Loucy (cell line): ENCODE results near the gene SLC25A42.
A peak's percentile ranks its signal among the peaks of the same experiment; 100 is the strongest.

Experiments
- H2AFZ ChIP-seq: fragments of 200-600 bp; sonication (generic); 2 replicates; pipeline ENCODE4 v1.6.0; 2016; ENCODE audit warnings: antibody characterized with exemption, mild to moderate bottlenecking, low read length, moderate library complexity
- H3F3A ChIP-seq: fragments of 200-600 bp; 2 replicates; pipeline ENCODE4 v1.6.0; 2016; ENCODE audit warnings: antibody characterized with exemption, low read depth, mild to moderate bottlenecking
- H3K27me3 ChIP-seq: fragments of 200-600 bp; sonication (generic); 2 replicates; pipeline ENCODE4 v1.6.1; 2014; ENCODE audit warnings: low read length, mild to moderate bottlenecking; ENCODE audit not compliant: insufficient read depth, poor library complexity, severe bottlenecking
- H3K36me3 ChIP-seq: fragments of 200-600 bp; sonication (generic); 2 replicates; pipeline ENCODE4 v1.6.1; 2016; ENCODE audit warnings: low read length; ENCODE audit not compliant: insufficient read depth
- H3K4me1 ChIP-seq: fragments of 200-600 bp; sonication (generic); 2 replicates; pipeline ENCODE4 v1.5.1; 2014; ENCODE audit warnings: low read length, mild to moderate bottlenecking; ENCODE audit not compliant: insufficient read depth, poor library complexity, severe bottlenecking
- H3K4me2 ChIP-seq: fragments of 200-600 bp; sonication (generic); 2 replicates; pipeline ENCODE4 v1.6.0; 2014; ENCODE audit warnings: antibody characterized with exemption, low read length, low read depth, mild to moderate bottlenecking; ENCODE audit not compliant: poor library complexity, severe bottlenecking
- H3K4me3 ChIP-seq: fragments of 200-600 bp; sonication (generic); 2 replicates; pipeline ENCODE4 v1.5.1; 2014; ENCODE audit warnings: low read length, mild to moderate bottlenecking, mixed read lengths; ENCODE audit not compliant: poor library complexity, severe bottlenecking
- H3K79me2 ChIP-seq: fragments of 200-600 bp; sonication (generic); 2 replicates; pipeline ENCODE4 v1.6.1; 2014; ENCODE audit warnings: low read length; ENCODE audit not compliant: insufficient read depth
- H3K9ac ChIP-seq: fragments of 200-600 bp; sonication (generic); 2 replicates; pipeline ENCODE4 v1.6.0; 2014; ENCODE audit warnings: mild to moderate bottlenecking, low read depth, low read length, moderate library complexity; ENCODE audit not compliant: poor library complexity, severe bottlenecking
- H3K9me2 ChIP-seq: fragments of 200-600 bp; sonication (generic); replicated peaks from 2 replicates; pipeline ENCODE4 v1.6.1; 2016; ENCODE audit warnings: low read depth, low read length, mixed read lengths
- H3K9me3 ChIP-seq: fragments of 200-600 bp; sonication (generic); 2 replicates; pipeline ENCODE4 v1.6.1; 2014; ENCODE audit warnings: mild to moderate bottlenecking, antibody characterized with exemption, low read length, low read depth; ENCODE audit not compliant: insufficient read depth
- H4K20me1 ChIP-seq: fragments of 200-600 bp; sonication (generic); 2 replicates; pipeline ENCODE4 v1.6.0; 2014; ENCODE audit warnings: antibody characterized with exemption, low read length, mild to moderate bottlenecking; ENCODE audit not compliant: insufficient read depth, poor library complexity, severe bottlenecking
- CTCF ChIP-seq: fragments of 200-600 bp; sonication (generic); conservative IDR thresholded peaks from 2 replicates; pipeline ENCODE4 v1.5.1; 2014; ENCODE audit warnings: mild to moderate bottlenecking, antibody characterized with exemption, low read length
- EZH2phosphoT487 ChIP-seq: fragments of 200-600 bp; IDR thresholded peaks from 2 replicates; pipeline ENCODE4 v1.6.1; 2018; ENCODE audit warnings: antibody characterized with exemption, mild to moderate bottlenecking, moderate library complexity, borderline replicate concordance

SLC25A42 gene

GRCh38 chr19:19142347-19142746 is 78.6 kb downstream of the SLC25A42 start:
- Histone ChIP-seq H3K79me2 (peaks cover 8% of the 10 kb centered on the region), H3K4me3 (no peak overlapping the region), H2AFZ (no peak overlapping the region), H3K27me3 (no peaks in the 10 kb centered on the region), H3F3A (no peaks in the 10 kb centered on the region), H3K9ac (no peak overlapping the region), H3K36me3 (no peaks in the 10 kb centered on the region), H3K4me1 (peaks cover 8% of the 10 kb centered on the region), H3K4me2 (no peak overlapping the region), H3K9me2 (no peaks in the 10 kb centered on the region), H4K20me1 (no peaks in the 10 kb centered on the region), H3K9me3 (no peaks in the 10 kb centered on the region)
- no peak for TF ChIP-seq EZH2phosphoT487
- no peak for TF ChIP-seq CTCF

GRCh38 chr19:19145281-19145680 is 81.5 kb downstream of the SLC25A42 start:
- Histone ChIP-seq H3K27me3 (no peaks in the 10 kb centered on the region), H3K9ac (no peak overlapping the region), H3K36me3 (no peaks in the 10 kb centered on the region), H3K4me1 (no peaks in the 10 kb centered on the region), H3K4me3 (no peak overlapping the region), H2AFZ (no peak overlapping the region), H3K4me2 (no peak overlapping the region), H3K9me3 (no peaks in the 10 kb centered on the region), H3K79me2 (no peaks in the 10 kb centered on the region), H3K9me2 (no peaks in the 10 kb centered on the region), H3F3A (no peaks in the 10 kb centered on the region), H4K20me1 (no peaks in the 10 kb centered on the region)
- TF ChIP-seq CTCF (no peak), EZH2phosphoT487 (no peak)

GRCh38 chr19:19145684-19146608 is 82.2 kb downstream of the SLC25A42 start:
- Histone ChIP-seq H3K4me2 (no peak overlapping the region), H3K27me3 (no peaks in the 10 kb centered on the region), H3K4me3 (no peak overlapping the region), H3F3A (no peaks in the 10 kb centered on the region), H3K36me3 (no peaks in the 10 kb centered on the region), H3K4me1 (no peaks in the 10 kb centered on the region), H3K9me2 (no peaks in the 10 kb centered on the region), H4K20me1 (no peaks in the 10 kb centered on the region), H2AFZ (peak overlapping the region; percentile 4; the same call in 1 of the 2 replicates), H3K9me3 (no peaks in the 10 kb centered on the region), H3K9ac (no peak overlapping the region), H3K79me2 (no peaks in the 10 kb centered on the region)
- TF ChIP-seq CTCF (peak; percentile 81), EZH2phosphoT487 (no peak)
